Stomach (tissue), 19 donors: Measurements from ENCODE around the gene USP47. TPM values are rescaled to one million over a fixed set of nuclear protein-coding genes. Genes with fewer than 3 reads are reported as not detected.

Experiments used
- DNase-seq, 2 donors: peaks; one replicate each; pipeline versions ENCODE4 v3.0.0 to v3.0.0-alpha.2; 2013 to 2019
- H3K27ac ChIP-seq, 5 donors: fragments of 200-600 bp in 4 of 5; sonication (generic) in 4 of 5; one replicate each; pipeline ENCODE4 v1.5.1; 2013 to 2019; ENCODE audit warnings: mild to moderate bottlenecking in 1 of 5, moderate library complexity in 1 of 5
- H3K27me3 ChIP-seq, 3 donors: fragments of 200-600 bp; sonication (generic); one replicate each; pipeline ENCODE4 v1.5.1; 2017 to 2019; ENCODE audit warnings: mixed run types in 1 of 3
- H3K36me3 ChIP-seq, 4 donors: fragments of 200-600 bp; sonication (generic); 1 replicate in 3 of 4; 2 replicates in 1 of 4; pipeline ENCODE4 v1.5.1; 2016 to 2019
- H3K4me1 ChIP-seq, 4 donors: fragments of 200-600 bp; sonication (generic); one replicate each; pipeline ENCODE4 v1.5.1; 2016 to 2019
- H3K4me3 ChIP-seq, 4 donors: fragments of 200-600 bp; sonication (generic) in 3 of 4; one replicate each; pipeline ENCODE4 v1.5.1; 2016 to 2019; ENCODE audit warnings: mild to moderate bottlenecking in 1 of 4
- H3K9me3 ChIP-seq, 4 donors: fragments of 200-600 bp; sonication (generic); one replicate each; pipeline ENCODE4 v1.5.1; 2016 to 2019
- CTCF ChIP-seq, 7 experiments: fragments of 450-650 bp in 4 of 7; fragments of 200-600 bp in 3 of 7; sonication (generic) in 3 of 7; IDR thresholded peaks; one replicate each; pipeline ENCODE4 v1.5.1; 2016 to 2019; ENCODE audit warnings: antibody characterized with exemption in 7 of 7, control low read depth in 2 of 7, mild to moderate bottlenecking in 1 of 7
- EP300 ChIP-seq: sonication (generic); formaldehyde crosslinking; IDR thresholded peaks from one replicate; pipeline ENCODE4 v1.6.1; 2017; ENCODE audit warnings: antibody characterized with exemption
- POLR2A ChIP-seq, 4 donors: fragments of 450-650 bp; IDR thresholded peaks; one replicate each; pipeline ENCODE4 v1.6.1; 2016; ENCODE audit warnings: antibody characterized with exemption in 4 of 4, control low read depth in 2 of 4, mild to moderate bottlenecking in 1 of 4, moderate library complexity in 1 of 4
- POLR2AphosphoS5 ChIP-seq, 3 donors: sonication (generic); formaldehyde crosslinking; IDR thresholded peaks; one replicate each; pipeline ENCODE4 v1.6.1; 2016; ENCODE audit warnings: antibody characterized with exemption in 3 of 3
- WGBS, 5 donors: extraction: QIAGEN DNeasy Blood & Tissue Kit in 3 of 5; methylation state at CpG; one replicate each; pipeline versions ENCODE4 v1.1.5 to v1.1.7; 2013 to 2018; 5-methylcytosine and 5-hydroxymethylcytosine counted together
- intact Hi-C: fragments of 100-400 bp; cut with DNase I; formaldehyde crosslinking; loops from one replicate; pipeline ENCODE4 v1.15.1; 2023; ENCODE audit warnings: low total_unique reads
- long read RNA-seq, 10 donors: transcript quantifications; one replicate each; lab custom pipeline, GENCODE V29; 2026
- polyA plus RNA-seq, 3 donors: library from polyadenylated mRNA; stranded (reverse); fragments of 200-250 nt; gene quantifications; one replicate each; pipeline ENCODE4 v1.2.3, GENCODE V29; 2013
- total RNA-seq, 5 donors: library from RNA; depleted of rRNA; stranded (reverse); fragments of >200 nt; gene quantifications; one replicate each; pipeline versions ENCODE4 v1.1.0 to v1.2.3, GENCODE V29; 2014 to 2016
- donor health status: healthy with polysubstance abuse.
- donor health status: Bipolar disorder and iron deficiency.
- donor health status: healthy.

The USP47 gene
- total RNA-seq (100 to 1,000 TPM in 2 of 5 donors, 10 to 100 TPM in 3; 35.6 to 200 (median 93.3) TPM), polyA plus RNA-seq (10 to 100 TPM; 14.6 to 22.6 (median 16.9) TPM)
- long read RNA-seq, donor 1, full-length matches to known transcripts: 2 of 9 reads
- long read RNA-seq, donor 1, partial matches to known transcripts: 7 of 9 reads
- long read RNA-seq, donor 1, other reads (novel, unspliced or antisense): 0 of 9 reads
- long read RNA-seq, donor 2, full-length matches to known transcripts: 6 of 11 reads
- long read RNA-seq, donor 2, partial matches to known transcripts: 5 of 11 reads
- long read RNA-seq, donor 2, other reads (novel, unspliced or antisense): 0 of 11 reads
- long read RNA-seq, donor 3, partial matches to known transcripts: 0 of 2 reads
- long read RNA-seq, donor 3, other reads (novel, unspliced or antisense): 0 of 2 reads
- long read RNA-seq, donor 4: 0 reads
- long read RNA-seq, donor 5, full-length matches to known transcripts: 2 of 8 reads
- long read RNA-seq, donor 5, partial matches to known transcripts: 6 of 8 reads
- long read RNA-seq, donor 5, other reads (novel, unspliced or antisense): 0 of 8 reads
- long read RNA-seq, donor 6, full-length matches to known transcripts: 10 of 38 reads
- long read RNA-seq, donor 6, partial matches to known transcripts: 28 of 38 reads
- long read RNA-seq, donor 6, other reads (novel, unspliced or antisense): 0 of 38 reads
- long read RNA-seq, donor 7, full-length matches to known transcripts: 5 of 41 reads
- long read RNA-seq, donor 7, partial matches to known transcripts: 25 of 41 reads
- long read RNA-seq, donor 7, other reads (novel, unspliced or antisense): 11 of 41 reads
- long read RNA-seq, donor 8, full-length matches to known transcripts: 3 of 11 reads
- long read RNA-seq, donor 8, partial matches to known transcripts: 8 of 11 reads
- long read RNA-seq, donor 8, other reads (novel, unspliced or antisense): 0 of 11 reads
- long read RNA-seq, donor 9, full-length matches to known transcripts: 5 of 25 reads
- long read RNA-seq, donor 9, partial matches to known transcripts: 20 of 25 reads
- long read RNA-seq, donor 9, other reads (novel, unspliced or antisense): 0 of 25 reads
- long read RNA-seq, donor 10, full-length matches to known transcripts: 2 of 2 reads
- long read RNA-seq, donor 10, partial matches to known transcripts: 0 of 2 reads
- long read RNA-seq, donor 10, other reads (novel, unspliced or antisense): 0 of 2 reads

GRCh38 chr11:11841723-11842420, at the start of gene USP47:
Gene USP47 (plus strand): TSS chr11:11841972. CDS start chr11:11842186, 214 bp downstream.
- Histone ChIP-seq H3K4me1 (peaks cover 23 to 46% (median 35%) of the 10 kb centered on the region in 4 donors), H3K27me3 (no peaks in the 10 kb centered on the region), H3K4me3 (peak within 1 kb of the TSS; percentile 60 to 82 (median 72)), H3K36me3 (no peaks in the 10 kb centered on the region), H3K9me3 (no peaks in the 10 kb centered on the region), H3K27ac (peak within 1 kb of the TSS; percentile 95 to 99 (median 98))
- 0 to 1% (median 0%) methylated on average over 42 to 70 of the region's 70 CpGs for WGBS, 5 donors
- TF ChIP-seq POLR2A (IDR thresholded peaks at IDR 0.05): peak in 2 of 4 donors; percentile 73 to 75
- TF ChIP-seq POLR2AphosphoS5 (IDR thresholded peaks at IDR 0.05): peak; percentile 25 to 89 (median 86)
- peak in 3 of 7 experiments; percentile 49 to 77 (median 55) for TF ChIP-seq CTCF (IDR thresholded peaks at IDR 0.05)
- no peak for TF ChIP-seq EP300
- intact Hi-C loops: no loop called here
- DNase-seq: peak; percentile 92 to 96

GRCh38 chr11:11793073-11793472, 48.7 kb upstream of the USP47 start:
- intact Hi-C loops: no loop called here
- no peak overlapping the region for H3K4me3 ChIP-seq
- DNase-seq: no peak
- 62 to 77% (median 73%) methylated on average over 2 of the region's 2 CpGs for WGBS, 5 donors
- no peaks in the 10 kb centered on the region for H3K9me3 ChIP-seq
- H3K27me3 ChIP-seq: peaks cover 0 to 4% (median 0%) of the 10 kb centered on the region in 3 donors
- no peaks in the 10 kb centered on the region for H3K36me3 ChIP-seq
- TF ChIP-seq EP300 (no peak), POLR2AphosphoS5 (IDR thresholded peaks at IDR 0.05) (no peak), POLR2A (IDR thresholded peaks at IDR 0.05) (no peak)
- H3K27ac ChIP-seq: no peak overlapping the region
- H3K4me1 ChIP-seq: no peaks in the 10 kb centered on the region

GRCh38 chr11:11798586-11799438, 43.0 kb upstream of the USP47 start:
- Histone ChIP-seq H3K27me3 (peaks cover 0 to 4% (median 0%) of the 10 kb centered on the region in 3 donors), H3K4me1 (peaks cover 0 to 6% (median 0%) of the 10 kb centered on the region in 4 donors), H3K4me3 (no peak overlapping the region), H3K27ac (no peak overlapping the region), H3K36me3 (no peaks in the 10 kb centered on the region), H3K9me3 (no peaks in the 10 kb centered on the region)
- DNase-seq: peak; percentile 90 to 91
- no peak for TF ChIP-seq POLR2A (IDR thresholded peaks at IDR 0.05)
- TF ChIP-seq EP300: no peak
- no peak for TF ChIP-seq POLR2AphosphoS5 (IDR thresholded peaks at IDR 0.05)
- TF ChIP-seq CTCF (IDR thresholded peaks at IDR 0.05): peak in 5 of 7 experiments; percentile 68 to 95 (median 90)
- intact Hi-C loops: loop anchor here (5.0 kb wide), 1 partner anchor 243 kb away; no protein-coding TSS in a partner anchor
- WGBS, 5 donors: 18 to 22% (median 21%) methylated on average over 5 of the region's 5 CpGs
